CD4-positive, alpha-beta T cell (primary cell): ENCODE results near the gene CCNJL. TPM values are rescaled to one million over a fixed set of nuclear protein-coding genes. Genes with fewer than 3 reads are reported as not detected.

Experiments
- ATAC-seq: fragments of 200-7000 bp; cut with Tn5 transposase; one replicate; pipeline ENCODE4 v1.10.0; 2022; ENCODE audit warnings: mild to moderate bottlenecking; ENCODE audit not compliant: poor library complexity
- CTCF ChIA-PET: fragments of 350-600 bp; sonication (Branson Sonifier 250); formaldehyde crosslinking; loops from one replicate; lab custom pipeline; 2021; ENCODE audit warnings: antibody characterized with exemption, inconsistent platforms; lab: Charles Lee
- POLR2A ChIA-PET: fragments of 350-600 bp; sonication (Branson Sonifier 250); formaldehyde crosslinking; loops from one replicate; lab custom pipeline; 2021; ENCODE audit warnings: antibody characterized with exemption, inconsistent platforms; lab: Charles Lee
- DNase-seq, 14 experiments: peaks; one replicate each; pipeline ENCODE4 v3.0.0-alpha.2; 2013 to 2020; ENCODE audit warnings: mixed read lengths in 2 of 14
- H3K27ac ChIP-seq, 2 donors: one replicate each; pipeline versions ENCODE4 v1.5.1 to v1.7.0; 2013; ENCODE audit warnings: low read length in 2 of 2, low read depth in 1 of 2, mild to moderate bottlenecking in 1 of 2
- H3K27me3 ChIP-seq, 2 experiments: 1 replicate in 1 of 2; 2 replicates in 1 of 2; pipeline versions ENCODE4 v1.6.1 to v1.7.0; 2013; ENCODE audit warnings: low read length in 2 of 2, control low read depth in 1 of 2, mild to moderate bottlenecking in 1 of 2, moderate library complexity in 1 of 2; ENCODE audit not compliant: insufficient read depth in 2 of 2, control insufficient read depth in 1 of 2
- H3K36me3 ChIP-seq: one replicate; pipeline ENCODE4 v1.6.1; 2013; ENCODE audit warnings: low read length, control low read depth; ENCODE audit not compliant: insufficient read depth
- H3K4me1 ChIP-seq: one replicate; pipeline ENCODE4 v1.6.1; 2013; ENCODE audit warnings: low read length, control low read depth; ENCODE audit not compliant: insufficient read depth
- H3K4me3 ChIP-seq: one replicate; pipeline ENCODE4 v1.5.1; 2013; ENCODE audit warnings: mild to moderate bottlenecking, low read length, moderate library complexity
- H3K9me3 ChIP-seq, 2 experiments: 1 replicate in 1 of 2; 2 replicates in 1 of 2; pipeline versions ENCODE4 v1.6.1 to v1.7.0; 2013; ENCODE audit warnings: low read length in 2 of 2, mild to moderate bottlenecking in 2 of 2, control low read depth in 1 of 2, moderate library complexity in 1 of 2; ENCODE audit not compliant: control insufficient read depth in 1 of 2, insufficient read depth in 1 of 2
- H3K27ac Mint-ChIP-seq: one replicate; pipeline ENCODE4 v1.8.0; 2020; ENCODE audit warnings: mixed read lengths
- H3K27me3 Mint-ChIP-seq: one replicate; pipeline ENCODE4 v1.8.0; 2021; ENCODE audit warnings: mixed read lengths
- H3K36me3 Mint-ChIP-seq: one replicate; pipeline ENCODE4 v1.8.0; 2021; ENCODE audit warnings: low read depth, mixed read lengths
- H3K4me1 Mint-ChIP-seq: one replicate; pipeline ENCODE4 v1.8.0; 2021; ENCODE audit warnings: low read depth, mixed read lengths
- H3K4me3 Mint-ChIP-seq: one replicate; pipeline ENCODE4 v1.8.0; 2020; ENCODE audit warnings: mild to moderate bottlenecking, mixed read lengths
- H3K9me3 Mint-ChIP-seq: one replicate; pipeline ENCODE4 v1.8.0; 2020; ENCODE audit warnings: mixed read lengths
- intact Hi-C, 2 experiments: fragments of 100-400 bp; cut with DNase I in 1 of 2; cut with micrococcal nuclease in 1 of 2; formaldehyde crosslinking; loops; one replicate each; pipeline versions ENCODE4 v1.15.1 to v1.9.0; 2023 to 2025; cut with DNase I, micrococcal nuclease
- total RNA-seq, 174 experiments: library from RNA in 2 of 174; stranded (reverse) in 2 of 174; gene quantifications; one replicate each; pipeline ENCODE4 v1.2.3 and lab custom pipeline; 2021 to 2026
- TF ChIP-seq, protein P1 (sequence below): fragments of 200-600 bp; IDR thresholded peaks from one replicate; pipeline ENCODE4 v1.8.0; 2022; ENCODE audit warnings: antibody characterized with exemption, mild to moderate bottlenecking

CCNJL gene
- total RNA-seq, 2 experiments from 2014 or later: not detected

DNA sequence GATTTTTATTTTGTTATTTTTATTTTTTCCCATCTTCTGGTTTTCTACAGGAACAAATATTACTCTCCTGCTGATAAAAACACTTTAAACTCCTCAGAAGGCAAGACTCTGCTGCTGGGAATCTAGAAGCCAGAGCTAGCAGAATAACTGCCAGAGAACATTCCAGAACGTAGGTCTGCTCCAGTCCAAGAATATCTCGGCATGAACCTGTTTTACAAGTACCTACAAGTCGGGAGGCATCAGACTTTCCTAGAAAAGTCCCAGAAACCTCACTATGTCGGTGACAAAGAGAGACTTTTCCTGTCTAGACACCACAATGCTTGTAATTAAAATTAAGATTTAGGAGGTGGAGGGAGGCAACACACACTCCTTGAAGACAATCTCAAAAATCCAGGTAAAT is 41.7 kb downstream of the CCNJL start:
- Histone ChIP-seq H3K4me1 (peaks cover 2% of the 10 kb centered on the region), H3K36me3 (no peaks in the 10 kb centered on the region), H3K9me3 (no peaks in the 10 kb centered on the region), H3K4me3 (no peak overlapping the region), H3K27me3 (no peaks in the 10 kb centered on the region), H3K27ac (no peak overlapping the region)
- POLR2A ChIA-PET: no interaction called here
- intact Hi-C loops: no loop called here
- no peaks in the 10 kb centered on the region for H3K36me3 Mint-ChIP-seq
- H3K4me1 Mint-ChIP-seq: peaks cover 5% of the 10 kb centered on the region
- ATAC-seq (no peak), DNase-seq (no peak)
- H3K9me3 Mint-ChIP-seq: no peaks in the 10 kb centered on the region
- H3K27me3 Mint-ChIP-seq: no peaks in the 10 kb centered on the region
- no peak overlapping the region for H3K4me3 Mint-ChIP-seq
- TF ChIP-seq, protein P1, sequence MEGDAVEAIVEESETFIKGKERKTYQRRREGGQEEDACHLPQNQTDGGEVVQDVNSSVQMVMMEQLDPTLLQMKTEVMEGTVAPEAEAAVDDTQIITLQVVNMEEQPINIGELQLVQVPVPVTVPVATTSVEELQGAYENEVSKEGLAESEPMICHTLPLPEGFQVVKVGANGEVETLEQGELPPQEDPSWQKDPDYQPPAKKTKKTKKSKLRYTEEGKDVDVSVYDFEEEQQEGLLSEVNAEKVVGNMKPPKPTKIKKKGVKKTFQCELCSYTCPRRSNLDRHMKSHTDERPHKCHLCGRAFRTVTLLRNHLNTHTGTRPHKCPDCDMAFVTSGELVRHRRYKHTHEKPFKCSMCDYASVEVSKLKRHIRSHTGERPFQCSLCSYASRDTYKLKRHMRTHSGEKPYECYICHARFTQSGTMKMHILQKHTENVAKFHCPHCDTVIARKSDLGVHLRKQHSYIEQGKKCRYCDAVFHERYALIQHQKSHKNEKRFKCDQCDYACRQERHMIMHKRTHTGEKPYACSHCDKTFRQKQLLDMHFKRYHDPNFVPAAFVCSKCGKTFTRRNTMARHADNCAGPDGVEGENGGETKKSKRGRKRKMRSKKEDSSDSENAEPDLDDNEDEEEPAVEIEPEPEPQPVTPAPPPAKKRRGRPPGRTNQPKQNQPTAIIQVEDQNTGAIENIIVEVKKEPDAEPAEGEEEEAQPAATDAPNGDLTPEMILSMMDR: no peak
- CTCF ChIA-PET: no interaction called here
- no peak overlapping the region for H3K27ac Mint-ChIP-seq

- Mint-ChIP-seq H3K36me3 (no peaks in the 10 kb centered on the region), H3K27me3 (no peaks in the 10 kb centered on the region), H3K4me1 (peaks cover 5% of the 10 kb centered on the region), H3K4me3 (no peak overlapping the region), H3K9me3 (no peaks in the 10 kb centered on the region), H3K27ac (no peak overlapping the region)
- Histone ChIP-seq H3K27me3 (no peaks in the 10 kb centered on the region), H3K4me3 (no peak overlapping the region), H3K4me1 (peaks cover 2% of the 10 kb centered on the region), H3K27ac (no peak overlapping the region), H3K36me3 (no peaks in the 10 kb centered on the region), H3K9me3 (no peaks in the 10 kb centered on the region)
- intact Hi-C loops: no loop called here
- DNase-seq: peak in 3 of 14 experiments; percentile 36 to 79 (median 71)
- CTCF ChIA-PET: no interaction called here
- POLR2A ChIA-PET: no interaction called here
- TF ChIP-seq, protein P1: no peak
- no peak for ATAC-seq
Measured at GRCh38 chr5:160269017-160269416, 43.3 kb downstream of the CCNJL start.

DNA sequence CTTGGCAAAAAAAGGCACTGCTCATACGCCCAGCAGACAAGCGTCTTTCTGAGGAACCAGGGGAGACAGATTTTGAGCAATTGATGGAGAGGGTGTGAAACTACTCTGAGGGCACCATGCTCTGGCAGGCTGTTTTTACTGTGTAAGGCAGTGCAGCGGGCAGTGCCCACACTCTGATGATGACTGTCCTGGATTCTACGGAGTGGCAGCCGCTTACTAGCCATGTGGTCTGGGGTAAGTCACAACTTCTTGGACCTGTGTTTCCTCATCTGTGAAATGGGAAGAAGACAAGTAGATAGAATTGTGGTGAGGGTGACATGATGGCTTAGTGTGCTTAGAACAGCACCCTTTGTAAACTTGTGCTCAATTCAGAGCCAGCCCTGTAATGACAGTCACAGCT is 44.2 kb downstream of the CCNJL start:
- intact Hi-C loops: no loop called here
- ATAC-seq (no peak), DNase-seq (peak in 1 of 14 experiments; percentile 11)
- Histone ChIP-seq H3K4me3 (no peak overlapping the region), H3K36me3 (no peaks in the 10 kb centered on the region), H3K27ac (no peak overlapping the region), H3K9me3 (no peaks in the 10 kb centered on the region), H3K4me1 (peaks cover 2% of the 10 kb centered on the region), H3K27me3 (no peaks in the 10 kb centered on the region)
- H3K4me1 Mint-ChIP-seq: peaks cover 5% of the 10 kb centered on the region
- H3K27ac Mint-ChIP-seq: no peak overlapping the region
- ChIA-PET POLR2A (no interaction called here), CTCF (no interaction called here)
- no peak overlapping the region for H3K4me3 Mint-ChIP-seq
- H3K9me3 Mint-ChIP-seq: no peaks in the 10 kb centered on the region
- H3K27me3 Mint-ChIP-seq: no peaks in the 10 kb centered on the region
- H3K36me3 Mint-ChIP-seq: no peaks in the 10 kb centered on the region
- TF ChIP-seq, protein P1: no peak
